ENCODE results near the gene MALRD1.
"Not testable (repeated sequence)": the region's sequence is repeated elsewhere in the genome, so short reads cannot be mapped to it uniquely, and the experiment has no call there.

Gene MALRD1

DNA sequence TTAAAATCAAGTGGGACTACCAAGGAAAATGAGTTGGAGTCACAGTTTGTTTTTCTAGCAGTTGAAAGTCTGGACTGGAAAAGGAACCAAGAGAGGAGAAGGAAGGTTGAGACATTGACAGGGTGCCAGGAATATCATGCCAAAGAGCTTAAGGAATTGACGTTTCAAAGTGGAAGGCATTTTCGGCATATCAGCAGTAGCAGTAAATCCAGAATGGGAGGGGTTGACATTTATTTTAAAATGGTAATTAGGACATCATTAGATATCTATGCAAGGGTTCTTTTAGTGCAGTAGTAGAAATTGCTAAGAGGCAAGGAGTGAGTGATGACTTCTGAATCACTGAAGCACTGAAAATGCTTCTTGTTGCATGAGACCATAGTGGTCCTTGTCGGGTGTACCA is 431.8 kb downstream of the MALRD1 start:
- in situ Hi-C loops (cut with MboI; ENCODE audit: low sequenced_read_pairs): no loop called here

GRCh38 chr10:19483421-19483820 is 434.8 kb downstream of the MALRD1 start:
- in situ Hi-C loops (cut with MboI; ENCODE audit: low sequenced_read_pairs): no loop called here

GRCh38 chr10:19488592-19489280 is 440.1 kb downstream of the MALRD1 start:
- in situ Hi-C loops (cut with MboI; ENCODE audit: low sequenced_read_pairs): no loop called here

GRCh38 chr10:19491166-19491565 is 442.6 kb downstream of the MALRD1 start:
- in situ Hi-C loops (cut with MboI; ENCODE audit: low sequenced_read_pairs): no loop called here

DNA sequence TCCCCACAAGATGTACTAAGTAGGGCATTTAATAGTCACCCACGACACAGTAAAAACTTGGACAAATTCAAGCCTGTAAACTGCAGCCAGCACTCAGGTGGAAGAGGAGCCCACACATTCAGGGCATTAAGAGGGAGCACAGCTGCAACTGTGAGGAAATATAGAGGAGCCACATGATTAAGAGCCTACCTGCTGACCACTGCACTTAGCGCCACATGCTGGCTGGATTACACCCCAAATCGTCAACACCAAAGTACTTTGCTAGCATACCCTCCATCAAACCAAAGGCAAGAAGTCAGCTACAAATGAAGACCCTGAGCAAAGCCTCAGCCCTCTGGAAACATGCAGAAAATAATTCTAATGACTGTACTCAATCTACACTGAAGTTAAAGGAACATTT is 445.3 kb downstream of the MALRD1 start:
- in situ Hi-C loops (cut with MboI; ENCODE audit: low sequenced_read_pairs): no loop called here

DNA sequence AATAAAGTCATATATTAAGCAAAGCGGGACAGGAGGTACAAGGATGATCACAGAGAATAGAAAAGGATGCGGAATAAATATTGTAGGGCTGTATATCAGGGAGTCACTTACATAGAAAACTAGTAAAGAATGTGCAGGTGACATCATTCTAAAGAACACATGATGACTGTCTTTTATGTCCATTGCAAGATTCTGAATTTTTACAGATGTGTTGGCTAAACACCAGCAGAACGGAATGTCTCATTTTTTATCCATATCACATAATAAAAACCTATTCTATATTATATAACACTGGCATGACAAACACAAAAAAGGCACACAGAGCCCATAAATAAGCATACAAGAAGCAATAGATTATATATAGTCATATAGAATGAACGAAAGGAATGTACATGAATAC is 448.4 kb downstream of the MALRD1 start:
- in situ Hi-C loops (cut with MboI; ENCODE audit: low sequenced_read_pairs): no loop called here

- in situ Hi-C loops (cut with MboI; ENCODE audit: low sequenced_read_pairs): no loop called here
Measured at GRCh38 chr10:19498393-19499290, 450.0 kb downstream of the MALRD1 start.

DNA sequence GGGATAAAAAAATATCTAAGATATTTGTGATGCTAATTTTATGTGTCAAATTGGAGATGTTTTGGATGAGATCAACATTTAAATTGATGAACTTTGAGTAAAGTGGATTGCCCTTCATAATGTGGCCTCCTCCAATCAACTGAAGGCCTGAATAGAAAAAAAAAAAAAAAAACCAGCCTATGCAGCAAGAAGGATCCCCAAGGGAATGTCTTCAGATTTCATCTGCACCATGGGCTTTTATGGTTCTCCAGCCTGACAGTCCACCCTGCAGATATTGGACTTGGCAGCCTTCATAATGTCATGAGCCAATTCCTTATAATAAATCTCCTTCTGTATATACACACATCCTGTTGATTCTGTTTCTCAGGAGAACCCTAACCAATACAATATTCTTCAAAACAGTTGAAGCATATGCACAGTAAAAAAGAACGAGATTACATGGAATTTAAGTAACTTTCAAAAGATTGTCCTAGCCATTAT is 450.7 kb downstream of the MALRD1 start:
- in situ Hi-C loops (cut with MboI; ENCODE audit: low sequenced_read_pairs): no loop called here

- in situ Hi-C loops (cut with MboI; ENCODE audit: low sequenced_read_pairs): no loop called here
Measured at GRCh38 chr10:19500959-19501358, 452.4 kb downstream of the MALRD1 start.

DNA sequence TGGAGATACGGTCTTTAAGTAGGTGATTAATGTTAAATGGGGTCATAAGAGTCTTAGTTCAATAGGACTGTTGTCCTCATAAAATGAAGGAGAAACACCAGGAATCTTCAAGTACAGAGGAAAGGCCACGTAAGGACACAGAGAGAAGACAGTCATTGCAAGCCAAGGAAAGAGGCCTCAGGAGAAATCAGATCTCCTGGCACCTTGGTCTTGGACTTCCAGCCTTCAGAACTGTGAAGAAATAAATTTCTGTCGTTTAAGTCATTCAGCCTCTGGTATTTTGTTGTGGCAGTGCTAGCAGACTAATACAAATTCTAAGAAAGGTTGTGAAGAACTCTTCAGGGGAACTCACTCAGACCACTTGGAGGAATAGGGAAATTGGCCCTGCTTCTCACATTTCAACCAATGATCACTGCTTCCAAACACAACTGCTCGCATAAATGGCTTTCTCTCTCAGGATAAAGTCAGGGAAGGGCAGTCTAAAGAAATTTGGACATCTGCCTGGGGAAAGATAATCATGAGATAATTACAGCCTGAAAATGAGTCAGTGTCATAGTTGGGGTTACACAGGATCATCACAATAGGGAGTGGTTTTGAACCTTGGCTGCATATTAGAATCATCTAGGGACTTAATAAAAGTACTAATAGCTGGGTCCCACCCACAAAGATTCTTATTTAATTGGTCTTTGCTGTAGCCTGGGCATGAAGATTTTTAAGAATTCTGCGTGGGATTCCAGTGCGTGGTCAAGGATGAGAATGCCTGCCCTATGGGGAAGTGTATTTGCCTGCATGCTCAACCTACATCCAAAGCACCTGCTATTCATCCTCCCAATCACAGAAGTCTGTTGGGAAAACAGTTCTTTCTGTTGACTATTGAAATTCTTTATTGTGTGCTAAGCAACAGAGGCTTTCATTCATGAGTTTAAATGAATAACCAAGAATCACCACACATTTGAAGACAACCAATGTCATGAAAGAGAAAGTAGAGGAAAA is 457.0 kb downstream of the MALRD1 start:
- in situ Hi-C loops (cut with MboI; ENCODE audit: low sequenced_read_pairs): no loop called here

DNA sequence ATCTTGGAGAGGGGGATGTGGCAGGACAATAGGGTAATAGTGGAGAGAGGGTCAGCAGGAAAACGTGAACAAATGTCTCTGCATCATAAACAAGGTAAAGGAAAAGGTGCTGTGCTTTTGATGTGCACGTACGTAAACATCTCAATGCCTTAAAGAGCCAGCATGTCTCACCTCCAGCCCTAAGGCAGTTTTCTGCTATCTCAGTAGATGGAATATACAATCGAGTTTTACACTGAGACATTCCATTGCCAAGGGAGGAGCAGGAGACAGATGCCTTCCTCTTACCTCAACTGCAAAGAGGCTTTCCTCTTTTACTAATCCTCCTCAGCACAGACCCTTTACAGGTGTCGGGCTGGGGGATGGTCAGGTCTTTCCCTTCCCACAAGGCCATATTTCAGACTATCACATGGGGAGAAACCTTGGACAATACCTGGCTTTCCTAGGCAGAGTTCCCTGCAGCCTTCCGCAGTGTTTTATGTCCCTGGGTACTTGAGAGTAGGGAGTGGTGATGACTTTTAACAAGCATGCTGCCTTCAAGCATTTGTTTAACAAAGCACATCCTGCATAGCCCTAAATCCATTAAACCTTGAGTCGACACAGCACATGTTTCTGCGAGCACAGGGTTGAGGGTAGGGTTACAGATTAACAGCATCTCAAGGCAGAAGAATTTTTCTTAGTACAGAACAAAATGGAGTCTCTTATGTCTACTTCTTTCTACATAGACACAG is 461.6 kb downstream of the MALRD1 start:
- in situ Hi-C loops (cut with MboI; ENCODE audit: low sequenced_read_pairs): not testable (repeated sequence)

GRCh38 chr10:19518109-19518508 is 469.5 kb downstream of the MALRD1 start:
- in situ Hi-C loops (cut with MboI; ENCODE audit: low sequenced_read_pairs): no loop called here

- in situ Hi-C loops (cut with MboI; ENCODE audit: low sequenced_read_pairs): no loop called here
Measured at GRCh38 chr10:19518632-19519031, 470.0 kb downstream of the MALRD1 start.

DNA sequence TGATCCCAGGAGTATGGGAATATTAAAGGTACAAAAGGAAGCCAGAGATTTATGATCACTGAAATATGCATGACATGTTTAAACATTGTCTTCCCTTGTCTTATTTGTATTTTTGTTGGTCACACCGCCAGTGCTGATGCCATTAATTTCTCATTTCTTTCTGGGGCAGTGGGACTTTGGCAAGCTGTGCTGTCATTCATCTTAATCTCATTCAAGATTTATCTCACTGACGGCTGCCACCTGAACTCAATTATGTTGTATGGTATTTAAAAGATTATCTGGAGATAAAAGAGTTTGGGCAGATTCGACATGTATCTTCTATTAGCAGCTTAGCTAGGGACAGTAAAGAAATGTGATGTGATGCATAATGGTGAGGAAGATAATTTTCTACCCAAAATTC is 482.7 kb downstream of the MALRD1 start:
- in situ Hi-C loops (cut with MboI; ENCODE audit: low sequenced_read_pairs): no loop called here

- in situ Hi-C loops (cut with MboI; ENCODE audit: low sequenced_read_pairs): no loop called here
Measured at GRCh38 chr10:19532411-19532810, 483.8 kb downstream of the MALRD1 start.

DNA sequence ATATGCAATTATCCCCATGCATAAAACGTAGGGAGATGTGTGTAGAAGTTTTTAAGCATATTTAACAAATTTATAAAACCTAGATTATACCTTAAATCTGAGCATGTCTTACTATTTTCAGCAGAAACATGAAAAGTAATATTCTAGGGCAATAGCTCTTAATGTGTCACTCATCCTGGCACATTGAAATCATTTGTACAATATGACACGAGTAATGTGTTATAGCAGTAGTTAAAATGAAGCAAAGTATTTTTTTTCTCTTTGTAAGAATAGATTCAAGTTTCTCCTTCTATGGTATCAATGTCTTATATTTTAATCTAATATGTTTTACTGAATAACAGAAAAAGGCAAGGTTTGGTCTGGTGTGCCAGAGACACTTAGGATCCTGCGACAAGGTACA is 492.7 kb downstream of the MALRD1 start:
- in situ Hi-C loops (cut with MboI; ENCODE audit: low sequenced_read_pairs): no loop called here

- in situ Hi-C loops (cut with MboI; ENCODE audit: low sequenced_read_pairs): no loop called here
Measured at GRCh38 chr10:19546224-19546623, 497.6 kb downstream of the MALRD1 start.

DNA sequence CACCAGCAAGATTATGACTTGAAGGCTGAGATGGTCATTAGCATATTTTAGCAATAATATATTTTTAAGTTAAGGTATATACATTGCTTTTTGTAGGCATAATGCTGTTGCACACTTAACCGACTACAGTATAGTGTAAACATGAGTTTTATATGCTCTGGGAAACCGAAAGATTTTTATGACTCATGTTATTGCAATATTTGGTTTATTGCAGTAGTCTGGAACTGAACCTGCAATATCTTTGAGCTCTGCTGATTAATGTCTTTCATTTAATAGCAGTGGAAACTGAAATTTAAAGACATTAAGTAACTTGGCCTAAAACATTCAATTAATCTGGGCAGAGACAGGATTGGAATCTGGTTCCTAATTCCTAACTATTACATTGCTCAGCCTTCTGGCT is 500.9 kb downstream of the MALRD1 start:
- in situ Hi-C loops (cut with MboI; ENCODE audit: low sequenced_read_pairs): no loop called here

DNA sequence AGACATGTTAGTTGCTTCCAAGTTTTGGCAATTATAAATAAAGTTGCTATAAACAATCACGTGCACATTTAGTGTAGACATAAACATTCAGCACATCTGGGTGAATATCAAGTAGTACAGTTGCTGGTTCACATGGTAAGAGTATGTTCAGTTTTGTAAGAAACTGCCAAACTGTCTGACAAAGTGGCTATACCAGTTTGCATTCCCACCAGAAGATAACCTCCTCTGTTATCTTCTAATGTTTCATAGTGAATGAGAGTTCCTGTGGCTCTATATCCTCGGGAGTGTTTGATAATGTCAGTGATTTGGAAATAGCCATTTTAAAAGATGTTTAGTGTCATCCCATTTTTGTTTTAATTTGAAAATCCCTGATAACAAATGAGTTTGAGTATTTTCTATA is 508.1 kb downstream of the MALRD1 start:
- in situ Hi-C loops (cut with MboI; ENCODE audit: low sequenced_read_pairs): no loop called here

DNA sequence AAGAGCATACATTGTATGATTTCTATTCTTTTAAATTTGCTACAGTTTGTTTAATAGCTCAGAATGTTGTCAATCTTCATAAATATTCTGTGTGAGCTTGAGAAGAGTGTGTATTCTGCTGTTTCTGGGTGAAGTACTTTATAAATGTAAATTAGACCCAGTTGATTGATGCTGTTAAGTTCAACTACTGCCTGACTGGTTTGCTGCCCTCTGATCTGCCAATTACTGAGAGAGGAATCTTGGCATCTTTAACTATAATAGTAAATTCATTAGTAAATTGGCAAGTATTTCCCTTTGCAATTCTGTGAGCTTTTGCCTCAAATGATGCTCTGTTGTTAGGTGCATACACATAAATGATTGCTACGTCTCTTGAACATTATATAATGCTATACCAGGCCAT is 512.6 kb downstream of the MALRD1 start:
- in situ Hi-C loops (cut with MboI; ENCODE audit: low sequenced_read_pairs): no loop called here

Measured in HL-60/S4 (cell line).